ENCODE results near the gene MAD1L1. TPM values are rescaled to one million over a fixed set of nuclear protein-coding genes. Genes with fewer than 3 reads are reported as not detected.
A peak's percentile ranks its signal among the peaks of the same experiment; 100 is the strongest.

Gene MAD1L1
- total RNA-seq, 1 experiment from 2014 or later: 63.0 TPM

- H3K4me3 ChIP-seq (ENCODE audit: insufficient read depth, low read depth, low read length): no peak overlapping the region
- no peak for DNase-seq
- peaks cover 3% of the 10 kb centered on the region for H3K36me3 ChIP-seq (replicated peaks; ENCODE audit: control insufficient read depth, insufficient read depth, low read length)
- no peaks in the 10 kb centered on the region for H3K27me3 ChIP-seq (ENCODE audit: control insufficient read depth, insufficient read depth, low read length)
Measured at GRCh38 chr7:2124604-2125345, 108.0 kb downstream of the MAD1L1 start.

- no peak for DNase-seq
Measured at GRCh38 chr7:2123916-2124315, 108.8 kb downstream of the MAD1L1 start.

GRCh38 chr7:2123360-2123759, 109.4 kb downstream of the MAD1L1 start:
- Histone ChIP-seq H3K36me3 (replicated peaks; ENCODE audit: control insufficient read depth, insufficient read depth, low read length) (peaks cover 3% of the 10 kb centered on the region), H3K4me3 (ENCODE audit: insufficient read depth, low read depth, low read length) (no peak overlapping the region), H3K27me3 (ENCODE audit: control insufficient read depth, insufficient read depth, low read length) (no peaks in the 10 kb centered on the region)
- DNase-seq: peak; percentile 80

More at GRCh38 chr7:2123916-2124315, 108.8 kb downstream of the MAD1L1 start:
- Histone ChIP-seq H3K27me3 (ENCODE audit: control insufficient read depth, insufficient read depth, low read length) (no peaks in the 10 kb centered on the region), H3K36me3 (replicated peaks; ENCODE audit: control insufficient read depth, insufficient read depth, low read length) (peaks cover 3% of the 10 kb centered on the region), H3K4me3 (ENCODE audit: insufficient read depth, low read depth, low read length) (no peak overlapping the region)

GRCh38 chr7:2122651-2123050, 110.1 kb downstream of the MAD1L1 start:
- H3K4me3 ChIP-seq (ENCODE audit: insufficient read depth, low read depth, low read length): no peak overlapping the region
- no peaks in the 10 kb centered on the region for H3K27me3 ChIP-seq (ENCODE audit: control insufficient read depth, insufficient read depth, low read length)
- peaks cover 3% of the 10 kb centered on the region for H3K36me3 ChIP-seq (replicated peaks; ENCODE audit: control insufficient read depth, insufficient read depth, low read length)
- no peak for DNase-seq

- no peak overlapping the region for H3K4me3 ChIP-seq (ENCODE audit: insufficient read depth, low read depth, low read length)
- peaks cover 3% of the 10 kb centered on the region for H3K36me3 ChIP-seq (replicated peaks; ENCODE audit: control insufficient read depth, insufficient read depth, low read length)
- no peak for DNase-seq
- no peaks in the 10 kb centered on the region for H3K27me3 ChIP-seq (ENCODE audit: control insufficient read depth, insufficient read depth, low read length)
Measured at GRCh38 chr7:2120841-2121830, 111.6 kb downstream of the MAD1L1 start.

GRCh38 chr7:2120251-2120660, 112.5 kb downstream of the MAD1L1 start:
- Histone ChIP-seq H3K27me3 (ENCODE audit: control insufficient read depth, insufficient read depth, low read length) (no peaks in the 10 kb centered on the region), H3K36me3 (replicated peaks; ENCODE audit: control insufficient read depth, insufficient read depth, low read length) (peaks cover 3% of the 10 kb centered on the region), H3K4me3 (ENCODE audit: insufficient read depth, low read depth, low read length) (no peak overlapping the region)
- no peak for DNase-seq

GRCh38 chr7:2118630-2119190, 114.0 kb downstream of the MAD1L1 start:
- no peaks in the 10 kb centered on the region for H3K27me3 ChIP-seq (ENCODE audit: control insufficient read depth, insufficient read depth, low read length)
- peaks cover 3% of the 10 kb centered on the region for H3K36me3 ChIP-seq (replicated peaks; ENCODE audit: control insufficient read depth, insufficient read depth, low read length)
- no peak for DNase-seq
- H3K4me3 ChIP-seq (ENCODE audit: insufficient read depth, low read depth, low read length): no peak overlapping the region

- DNase-seq: no peak
- Histone ChIP-seq H3K36me3 (replicated peaks; ENCODE audit: control insufficient read depth, insufficient read depth, low read length) (peaks cover 3% of the 10 kb centered on the region), H3K4me3 (ENCODE audit: insufficient read depth, low read depth, low read length) (no peak overlapping the region), H3K27me3 (ENCODE audit: control insufficient read depth, insufficient read depth, low read length) (no peaks in the 10 kb centered on the region)
Measured at GRCh38 chr7:2118056-2118455, 114.7 kb downstream of the MAD1L1 start.

GRCh38 chr7:2117646-2118045, 115.1 kb downstream of the MAD1L1 start:
- peaks cover 3% of the 10 kb centered on the region for H3K36me3 ChIP-seq (replicated peaks; ENCODE audit: control insufficient read depth, insufficient read depth, low read length)
- H3K27me3 ChIP-seq (ENCODE audit: control insufficient read depth, insufficient read depth, low read length): no peaks in the 10 kb centered on the region
- no peak for DNase-seq
- H3K4me3 ChIP-seq (ENCODE audit: insufficient read depth, low read depth, low read length): no peak overlapping the region

- Histone ChIP-seq H3K4me3 (ENCODE audit: insufficient read depth, low read depth, low read length) (no peak overlapping the region), H3K27me3 (ENCODE audit: control insufficient read depth, insufficient read depth, low read length) (no peaks in the 10 kb centered on the region), H3K36me3 (replicated peaks; ENCODE audit: control insufficient read depth, insufficient read depth, low read length) (0 out of 2 replicates have a peak, but pooled peaks cover 2% of the 10 kb centered on the region)
- no peak for DNase-seq
Measured at GRCh38 chr7:2116989-2117591, 115.7 kb downstream of the MAD1L1 start.

- no peaks in the 10 kb centered on the region for H3K27me3 ChIP-seq (ENCODE audit: control insufficient read depth, insufficient read depth, low read length)
- no peak for DNase-seq
- no peak overlapping the region for H3K4me3 ChIP-seq (ENCODE audit: insufficient read depth, low read depth, low read length)
- H3K36me3 ChIP-seq (replicated peaks; ENCODE audit: control insufficient read depth, insufficient read depth, low read length): no peaks in the 10 kb centered on the region
Measured at GRCh38 chr7:2116448-2116810, 116.3 kb downstream of the MAD1L1 start.

GRCh38 chr7:2115760-2116447, 116.8 kb downstream of the MAD1L1 start:
- Histone ChIP-seq H3K36me3 (replicated peaks; ENCODE audit: control insufficient read depth, insufficient read depth, low read length) (no peaks in the 10 kb centered on the region), H3K27me3 (ENCODE audit: control insufficient read depth, insufficient read depth, low read length) (no peaks in the 10 kb centered on the region), H3K4me3 (ENCODE audit: insufficient read depth, low read depth, low read length) (no peak overlapping the region)
- DNase-seq: no peak

- Histone ChIP-seq H3K4me3 (ENCODE audit: insufficient read depth, low read depth, low read length) (no peak overlapping the region), H3K27me3 (ENCODE audit: control insufficient read depth, insufficient read depth, low read length) (no peaks in the 10 kb centered on the region)
- peak; percentile 68 for DNase-seq
Measured at GRCh38 chr7:2114926-2115759, 117.6 kb downstream of the MAD1L1 start.

More at GRCh38 chr7:2114926-2115759, 117.6 kb downstream of the MAD1L1 start:
- no peaks in the 10 kb centered on the region for H3K36me3 ChIP-seq (replicated peaks; ENCODE audit: control insufficient read depth, insufficient read depth, low read length)

Measured in H7 (cell line).